ENCODE data around the gene CLIP1. TPM values are rescaled to one million over a fixed set of nuclear protein-coding genes. Genes with fewer than 3 reads are reported as not detected.
"Not testable (repeated sequence)": the region's sequence is repeated elsewhere in the genome, so short reads cannot be mapped to it uniquely, and the experiment has no call there.

The CLIP1 gene
- total RNA-seq, 1 experiment from 2014 or later, result 16.0 TPM

- Histone ChIP-seq H3K36me3 (ENCODE audit: insufficient read depth, low read length) (no peaks in the 10 kb centered on the region), H3K4me2 (ENCODE audit: low read depth, low read length, poor library complexity, severe bottlenecking) (no peak overlapping the region), H3K27ac (ENCODE audit: low read length) (no peak overlapping the region; the same call in 1 of the 2 replicates), H3K79me2 (ENCODE audit: low read length) (no peaks in the 10 kb centered on the region), H3K27me3 (ENCODE audit: low read length) (no peaks in the 10 kb centered on the region), H3K9me3 (ENCODE audit: low read length) (no peaks in the 10 kb centered on the region), H3K4me3 (ENCODE audit: low read length) (no peak overlapping the region), H4K20me1 (ENCODE audit: insufficient read depth, low read depth, low read length) (no peaks in the 10 kb centered on the region), H3K9ac (ENCODE audit: low read length) (no peak overlapping the region), H2AFZ (ENCODE audit: low read length) (no peak overlapping the region), H3K9me2 (replicated peaks; ENCODE audit: insufficient read depth, low read length) (no peaks in the 10 kb centered on the region), H3K4me1 (ENCODE audit: low read length) (no peaks in the 10 kb centered on the region)
- DNase-seq, result no peak
Measured at GRCh38 chr12:122366685-122367475, 55.6 kb downstream of the CLIP1 start.

GRCh38 chr12:122365226-122365625 lies 57.2 kb downstream of the CLIP1 start:
- not testable (repeated sequence) for H3K9ac ChIP-seq (ENCODE audit: low read length); H4K20me1 ChIP-seq (ENCODE audit: insufficient read depth, low read depth, low read length)

GRCh38 chr12:122363782-122364181 lies 58.7 kb downstream of the CLIP1 start:
- Histone ChIP-seq H3K27me3 (ENCODE audit: low read length) (no peaks in the 10 kb centered on the region), H3K9me3 (ENCODE audit: low read length) (no peaks in the 10 kb centered on the region)
- no peak for DNase-seq

More at GRCh38 chr12:122365226-122365625, 57.2 kb downstream of the CLIP1 start:
- not testable (repeated sequence) for H3K9me3 ChIP-seq (ENCODE audit: low read length); H2AFZ ChIP-seq (ENCODE audit: low read length); H3K4me3 ChIP-seq (ENCODE audit: low read length); H3K79me2 ChIP-seq (ENCODE audit: low read length); H3K4me1 ChIP-seq (ENCODE audit: low read length); DNase-seq; H3K9me2 ChIP-seq (replicated peaks; ENCODE audit: insufficient read depth, low read length); H3K27ac ChIP-seq (ENCODE audit: low read length); H3K27me3 ChIP-seq (ENCODE audit: low read length); H3K36me3 ChIP-seq (ENCODE audit: insufficient read depth, low read length); H3K4me2 ChIP-seq (ENCODE audit: low read depth, low read length, poor library complexity, severe bottlenecking)

GRCh38 chr12:122362755-122363154 lies 59.7 kb downstream of the CLIP1 start:
- Histone ChIP-seq H3K4me2 (ENCODE audit: low read depth, low read length, poor library complexity, severe bottlenecking) (no peak overlapping the region), H3K79me2 (ENCODE audit: low read length) (no peaks in the 10 kb centered on the region), H3K9ac (ENCODE audit: low read length) (no peak overlapping the region), H3K4me3 (ENCODE audit: low read length) (no peak overlapping the region), H3K27ac (ENCODE audit: low read length) (no peak overlapping the region), H3K9me3 (ENCODE audit: low read length) (no peaks in the 10 kb centered on the region), H3K27me3 (ENCODE audit: low read length) (no peaks in the 10 kb centered on the region), H3K9me2 (replicated peaks; ENCODE audit: insufficient read depth, low read length) (no peaks in the 10 kb centered on the region), H3K4me1 (ENCODE audit: low read length) (no peaks in the 10 kb centered on the region), H2AFZ (ENCODE audit: low read length) (no peak overlapping the region), H3K36me3 (ENCODE audit: insufficient read depth, low read length) (no peaks in the 10 kb centered on the region), H4K20me1 (ENCODE audit: insufficient read depth, low read depth, low read length) (no peaks in the 10 kb centered on the region)
- no peak for DNase-seq

More at GRCh38 chr12:122363782-122364181, 58.7 kb downstream of the CLIP1 start:
- Histone ChIP-seq H3K4me3 (ENCODE audit: low read length) (no peak overlapping the region), H3K36me3 (ENCODE audit: insufficient read depth, low read length) (no peaks in the 10 kb centered on the region), H3K4me2 (ENCODE audit: low read depth, low read length, poor library complexity, severe bottlenecking) (no peak overlapping the region), H4K20me1 (ENCODE audit: insufficient read depth, low read depth, low read length) (no peaks in the 10 kb centered on the region), H3K79me2 (ENCODE audit: low read length) (no peaks in the 10 kb centered on the region), H3K9ac (ENCODE audit: low read length) (no peak overlapping the region), H3K27ac (ENCODE audit: low read length) (no peak overlapping the region), H3K4me1 (ENCODE audit: low read length) (no peaks in the 10 kb centered on the region), H2AFZ (ENCODE audit: low read length) (no peak overlapping the region), H3K9me2 (replicated peaks; ENCODE audit: insufficient read depth, low read length) (no peaks in the 10 kb centered on the region)

GRCh38 chr12:122358403-122358802 lies 64.1 kb downstream of the CLIP1 start:
- not testable (repeated sequence) for H3K27me3 ChIP-seq (ENCODE audit: low read length); H3K9me2 ChIP-seq (replicated peaks; ENCODE audit: insufficient read depth, low read length); H3K36me3 ChIP-seq (ENCODE audit: insufficient read depth, low read length); H3K4me1 ChIP-seq (ENCODE audit: low read length); H3K4me3 ChIP-seq (ENCODE audit: low read length); H3K79me2 ChIP-seq (ENCODE audit: low read length); H4K20me1 ChIP-seq (ENCODE audit: insufficient read depth, low read depth, low read length); H3K9me3 ChIP-seq (ENCODE audit: low read length); DNase-seq; H2AFZ ChIP-seq (ENCODE audit: low read length); H3K4me2 ChIP-seq (ENCODE audit: low read depth, low read length, poor library complexity, severe bottlenecking); H3K9ac ChIP-seq (ENCODE audit: low read length); H3K27ac ChIP-seq (ENCODE audit: low read length)

- H3K36me3 ChIP-seq (ENCODE audit: insufficient read depth, low read length); H3K27ac ChIP-seq (ENCODE audit: low read length); H3K4me2 ChIP-seq (ENCODE audit: low read depth, low read length, poor library complexity, severe bottlenecking); DNase-seq; H2AFZ ChIP-seq (ENCODE audit: low read length); H3K4me3 ChIP-seq (ENCODE audit: low read length); H3K9me2 ChIP-seq (replicated peaks; ENCODE audit: insufficient read depth, low read length); H3K9me3 ChIP-seq (ENCODE audit: low read length); H3K79me2 ChIP-seq (ENCODE audit: low read length); H3K9ac ChIP-seq (ENCODE audit: low read length); H4K20me1 ChIP-seq (ENCODE audit: insufficient read depth, low read depth, low read length); H3K27me3 ChIP-seq (ENCODE audit: low read length); H3K4me1 ChIP-seq (ENCODE audit: low read length): not testable (repeated sequence)
Measured at GRCh38 chr12:122357536-122357935, 64.9 kb downstream of the CLIP1 start.

GRCh38 chr12:122356991-122357390 lies 65.5 kb downstream of the CLIP1 start:
- not testable (repeated sequence) for H3K9ac ChIP-seq (ENCODE audit: low read length); H2AFZ ChIP-seq (ENCODE audit: low read length); H3K36me3 ChIP-seq (ENCODE audit: insufficient read depth, low read length); H3K27ac ChIP-seq (ENCODE audit: low read length); H3K4me1 ChIP-seq (ENCODE audit: low read length); H3K9me3 ChIP-seq (ENCODE audit: low read length); H3K4me2 ChIP-seq (ENCODE audit: low read depth, low read length, poor library complexity, severe bottlenecking); H3K9me2 ChIP-seq (replicated peaks; ENCODE audit: insufficient read depth, low read length); H4K20me1 ChIP-seq (ENCODE audit: insufficient read depth, low read depth, low read length); DNase-seq; H3K79me2 ChIP-seq (ENCODE audit: low read length); H3K27me3 ChIP-seq (ENCODE audit: low read length); H3K4me3 ChIP-seq (ENCODE audit: low read length)

- Histone ChIP-seq H3K27ac (ENCODE audit: low read length) (no peak overlapping the region), H3K36me3 (ENCODE audit: insufficient read depth, low read length) (no peaks in the 10 kb centered on the region), H3K9ac (ENCODE audit: low read length) (no peak overlapping the region), H4K20me1 (ENCODE audit: insufficient read depth, low read depth, low read length) (no peaks in the 10 kb centered on the region), H3K4me2 (ENCODE audit: low read depth, low read length, poor library complexity, severe bottlenecking) (no peak overlapping the region), H3K27me3 (ENCODE audit: low read length) (no peaks in the 10 kb centered on the region), H3K9me3 (ENCODE audit: low read length) (no peaks in the 10 kb centered on the region), H3K79me2 (ENCODE audit: low read length) (no peaks in the 10 kb centered on the region), H3K9me2 (replicated peaks; ENCODE audit: insufficient read depth, low read length) (no peaks in the 10 kb centered on the region), H2AFZ (ENCODE audit: low read length) (no peak overlapping the region), H3K4me1 (ENCODE audit: low read length) (no peaks in the 10 kb centered on the region), H3K4me3 (ENCODE audit: low read length) (no peak overlapping the region)
- peak; percentile 88 for DNase-seq
Measured at GRCh38 chr12:122356192-122356635, 66.3 kb downstream of the CLIP1 start.
